Measurements from ENCODE around the gene PLCD3.

GRCh38 chr17:45143767-45144198, 11.5 kb upstream of the PLCD3 start:
- TF ChIP-seq EP300 (IDR thresholded peaks at IDR 0.05; ENCODE audit: low read length) (no peak), FOXP1 (CRISPR knock-in tag; IDR thresholded peaks at IDR 0.05) (no peak), RBM15 (IDR thresholded peaks at IDR 0.05; ENCODE audit: insufficient read depth, low read length) (no peak), ATF7 (IDR thresholded peaks at IDR 0.05) (no peak), MYC (IDR thresholded peaks at IDR 0.05; ENCODE audit: low read depth, low read length) (no peak; the same call in 1 of the 2 replicates), MYC (CRISPR knock-in tag; IDR thresholded peaks at IDR 0.05; ENCODE audit: borderline replicate concordance, low read depth) (no peak), CEBPB (tag; IDR thresholded peaks at IDR 0.05) (no peak), SMAD3 (CRISPR knock-in tag; conservative IDR thresholded peaks at IDR 0.05) (no peak), FOXK1 (CRISPR knock-in tag; IDR thresholded peaks at IDR 0.05; ENCODE audit: borderline replicate concordance) (no peak), PRPF4 (IDR thresholded peaks at IDR 0.05; ENCODE audit: insufficient read depth, low read depth, low read length, poor library complexity, severe bottlenecking) (no peak), EWSR1 (IDR thresholded peaks at IDR 0.05; ENCODE audit: borderline replicate concordance, low read depth, partially characterized antibody) (no peak)
- TF ChIP-seq, protein P1, sequence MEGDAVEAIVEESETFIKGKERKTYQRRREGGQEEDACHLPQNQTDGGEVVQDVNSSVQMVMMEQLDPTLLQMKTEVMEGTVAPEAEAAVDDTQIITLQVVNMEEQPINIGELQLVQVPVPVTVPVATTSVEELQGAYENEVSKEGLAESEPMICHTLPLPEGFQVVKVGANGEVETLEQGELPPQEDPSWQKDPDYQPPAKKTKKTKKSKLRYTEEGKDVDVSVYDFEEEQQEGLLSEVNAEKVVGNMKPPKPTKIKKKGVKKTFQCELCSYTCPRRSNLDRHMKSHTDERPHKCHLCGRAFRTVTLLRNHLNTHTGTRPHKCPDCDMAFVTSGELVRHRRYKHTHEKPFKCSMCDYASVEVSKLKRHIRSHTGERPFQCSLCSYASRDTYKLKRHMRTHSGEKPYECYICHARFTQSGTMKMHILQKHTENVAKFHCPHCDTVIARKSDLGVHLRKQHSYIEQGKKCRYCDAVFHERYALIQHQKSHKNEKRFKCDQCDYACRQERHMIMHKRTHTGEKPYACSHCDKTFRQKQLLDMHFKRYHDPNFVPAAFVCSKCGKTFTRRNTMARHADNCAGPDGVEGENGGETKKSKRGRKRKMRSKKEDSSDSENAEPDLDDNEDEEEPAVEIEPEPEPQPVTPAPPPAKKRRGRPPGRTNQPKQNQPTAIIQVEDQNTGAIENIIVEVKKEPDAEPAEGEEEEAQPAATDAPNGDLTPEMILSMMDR (IDR thresholded peaks at IDR 0.05 in 2 of 3, conservative IDR thresholded peaks at IDR 0.05 in 1 of 3; ENCODE audit: insufficient read depth in 2 of 3, low read depth in 1 of 3, low read length in 3 of 3): no peak
- TF ChIP-seq, protein P2, sequence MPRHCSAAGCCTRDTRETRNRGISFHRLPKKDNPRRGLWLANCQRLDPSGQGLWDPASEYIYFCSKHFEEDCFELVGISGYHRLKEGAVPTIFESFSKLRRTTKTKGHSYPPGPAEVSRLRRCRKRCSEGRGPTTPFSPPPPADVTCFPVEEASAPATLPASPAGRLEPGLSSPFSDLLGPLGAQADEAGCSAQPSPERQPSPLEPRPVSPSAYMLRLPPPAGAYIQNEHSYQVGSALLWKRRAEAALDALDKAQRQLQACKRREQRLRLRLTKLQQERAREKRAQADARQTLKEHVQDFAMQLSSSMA (CRISPR knock-in tag; IDR thresholded peaks at IDR 0.05): no peak

Data from K562 (cell line).